ENCODE data around the gene FSD1. TPM values are rescaled to one million over a fixed set of nuclear protein-coding genes. Genes with fewer than 3 reads are reported as not detected.

Gene FSD1
- total and polyA plus RNA-seq, 9 of the 15 experiments (the other 6 are each of a cell fraction or from before 2014, with no cell fraction given): 0.11 to 1.9 (median 0.94) TPM; not detected in 1

DNA sequence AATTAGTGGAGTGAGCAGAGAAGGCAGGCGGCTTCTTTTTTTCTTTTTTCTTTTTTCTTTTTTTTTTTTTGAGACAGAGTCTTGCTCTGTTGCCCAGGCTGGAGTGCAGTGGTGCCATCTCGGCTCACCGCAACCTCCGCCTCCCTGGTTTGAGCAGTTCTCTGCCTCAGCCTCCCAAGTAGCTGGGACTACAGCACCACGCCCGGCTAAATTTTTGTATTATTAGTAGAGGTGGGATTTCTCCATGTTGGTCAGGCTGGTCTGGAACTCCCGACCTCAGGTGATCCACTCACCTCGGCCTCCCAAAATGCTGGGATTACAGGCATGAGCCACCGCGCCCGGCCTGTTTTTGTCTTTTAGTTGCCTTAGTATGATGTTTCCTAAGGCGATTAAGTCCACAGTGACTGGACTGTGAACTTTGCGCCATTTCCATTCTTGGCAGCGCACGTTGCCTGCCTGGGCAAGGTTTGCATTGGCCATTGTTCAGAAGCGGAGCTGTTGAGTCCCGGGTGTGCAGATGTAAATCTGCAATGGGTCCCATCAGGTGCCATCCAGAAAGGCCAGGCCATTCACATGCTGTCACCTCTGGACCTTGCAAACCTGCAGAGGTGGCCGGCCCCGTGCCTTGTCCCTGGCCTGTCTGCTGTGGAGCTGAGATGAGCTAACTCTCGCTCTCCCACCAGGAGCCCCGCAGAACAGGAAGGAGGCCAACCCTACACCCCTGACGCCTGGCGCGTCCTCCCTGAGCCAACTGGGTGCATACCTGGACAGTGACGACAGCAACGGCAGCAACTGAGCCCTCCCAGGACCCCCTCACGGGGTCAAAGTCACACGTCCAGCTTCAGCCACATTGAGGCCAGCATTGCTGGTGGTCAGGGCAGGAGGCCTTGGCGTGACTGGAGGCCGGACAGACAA is 36.2 kb upstream of the FSD1 start (continued):
- TF ChIP-seq NR2C2 (CRISPR knock-in tag; IDR thresholded peaks at IDR 0.05) (no peak), NR2C2 (tag; IDR thresholded peaks at IDR 0.05) (no peak), MAFK (IDR thresholded peaks at IDR 0.05; ENCODE audit: low read length) (no peak), U2AF2 (optimal IDR thresholded peaks at IDR 0.05; ENCODE audit: low read depth, low read length) (no peak), ILK (tag; IDR thresholded peaks at IDR 0.05; ENCODE audit: borderline replicate concordance, low read depth) (no peak), FIP1L1 (IDR thresholded peaks at IDR 0.05; ENCODE audit: low read depth, low read length, poor library complexity, severe bottlenecking) (no peak), ARID2 (IDR thresholded peaks at IDR 0.05) (peak; percentile 63; the same call in 1 of the 2 replicates), NCOA4 (IDR thresholded peaks at IDR 0.05; ENCODE audit: partially characterized antibody) (no peak), ZNF586 (CRISPR knock-in tag; conservative IDR thresholded peaks at IDR 0.05) (no peak)
- TF ChIP-seq, protein P1, sequence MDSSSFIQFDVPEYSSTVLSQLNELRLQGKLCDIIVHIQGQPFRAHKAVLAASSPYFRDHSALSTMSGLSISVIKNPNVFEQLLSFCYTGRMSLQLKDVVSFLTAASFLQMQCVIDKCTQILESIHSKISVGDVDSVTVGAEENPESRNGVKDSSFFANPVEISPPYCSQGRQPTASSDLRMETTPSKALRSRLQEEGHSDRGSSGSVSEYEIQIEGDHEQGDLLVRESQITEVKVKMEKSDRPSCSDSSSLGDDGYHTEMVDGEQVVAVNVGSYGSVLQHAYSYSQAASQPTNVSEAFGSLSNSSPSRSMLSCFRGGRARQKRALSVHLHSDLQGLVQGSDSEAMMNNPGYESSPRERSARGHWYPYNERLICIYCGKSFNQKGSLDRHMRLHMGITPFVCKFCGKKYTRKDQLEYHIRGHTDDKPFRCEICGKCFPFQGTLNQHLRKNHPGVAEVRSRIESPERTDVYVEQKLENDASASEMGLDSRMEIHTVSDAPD (CRISPR knock-in tag; IDR thresholded peaks at IDR 0.05): no peak
- TF ChIP-seq, protein P2, sequence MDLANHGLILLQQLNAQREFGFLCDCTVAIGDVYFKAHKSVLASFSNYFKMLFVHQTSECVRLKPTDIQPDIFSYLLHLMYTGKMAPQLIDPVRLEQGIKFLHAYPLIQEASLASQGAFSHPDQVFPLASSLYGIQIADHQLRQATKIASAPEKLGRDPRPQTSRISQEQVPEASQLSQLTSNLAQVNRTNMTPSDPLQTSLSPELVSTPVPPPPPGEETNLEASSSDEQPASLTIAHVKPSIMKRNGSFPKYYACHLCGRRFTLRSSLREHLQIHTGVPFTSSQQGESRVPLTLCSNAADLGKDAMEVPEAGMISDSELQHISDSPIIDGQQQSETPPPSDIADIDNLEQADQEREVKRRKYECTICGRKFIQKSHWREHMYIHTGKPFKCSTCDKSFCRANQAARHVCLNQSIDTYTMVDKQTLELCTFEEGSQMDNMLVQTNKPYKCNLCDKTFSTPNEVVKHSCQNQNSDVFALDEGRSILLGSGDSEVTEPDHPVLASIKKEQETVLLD (IDR thresholded peaks at IDR 0.05): peak; percentile 3; the same call in 1 of the 2 replicates
- TF ChIP-seq, protein P3, sequence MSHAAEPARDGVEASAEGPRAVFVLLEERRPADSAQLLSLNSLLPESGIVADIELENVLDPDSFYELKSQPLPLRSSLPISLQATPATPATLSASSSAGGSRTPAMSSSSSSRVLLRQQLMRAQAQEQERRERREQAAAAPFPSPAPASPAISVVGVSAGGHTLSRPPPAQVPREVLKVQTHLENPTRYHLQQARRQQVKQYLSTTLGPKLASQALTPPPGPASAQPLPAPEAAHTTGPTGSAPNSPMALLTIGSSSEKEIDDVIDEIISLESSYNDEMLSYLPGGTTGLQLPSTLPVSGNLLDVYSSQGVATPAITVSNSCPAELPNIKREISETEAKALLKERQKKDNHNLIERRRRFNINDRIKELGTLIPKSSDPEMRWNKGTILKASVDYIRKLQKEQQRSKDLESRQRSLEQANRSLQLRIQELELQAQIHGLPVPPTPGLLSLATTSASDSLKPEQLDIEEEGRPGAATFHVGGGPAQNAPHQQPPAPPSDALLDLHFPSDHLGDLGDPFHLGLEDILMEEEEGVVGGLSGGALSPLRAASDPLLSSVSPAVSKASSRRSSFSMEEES (CRISPR knock-in tag; IDR thresholded peaks at IDR 0.05): no peak
